Endothelial cell of umbilical vein (primary cell): Measurements from ENCODE around the gene PLD1. TPM values are rescaled to one million over a fixed set of nuclear protein-coding genes. Genes with fewer than 3 reads are reported as not detected.

Experiments used
- BruUV-seq: library from RNA; stranded (reverse); fragments of 400-500 nt; replicated peaks from 2 replicates; lab custom pipeline; 2021; lab: Mats Ljungman, UMichigan
- CTCF ChIA-PET: fragments of 300-600, 350-600 bp; sonication (Branson Sonifier 250); formaldehyde crosslinking; loops from one replicate; lab custom pipeline; 2021; ENCODE audit warnings: antibody characterized with exemption, inconsistent platforms; lab: Charles Lee
- POLR2A ChIA-PET: fragments of 300-600, 350-600 bp; sonication (Branson Sonifier 250); formaldehyde crosslinking; loops from one replicate; lab custom pipeline; 2021; ENCODE audit warnings: antibody characterized with exemption, inconsistent platforms; lab: Charles Lee
- DNase-seq: peaks from one replicate; pipeline ENCODE4 v3.0.0-alpha.2; 2011; ENCODE audit warnings: low read depth, low spot score
- FAIRE-seq: peaks from 2 replicates; lab custom pipeline; 2011; peaks lifted over from hg19 to GRCh38; lab: Jason Lieb, UNC
- H2AFZ ChIP-seq: 2 replicates; pipeline ENCODE4 v1.6.0; 2012; ENCODE audit warnings: low read depth, low read length, control low read depth, inconsistent platforms
- H3K27ac ChIP-seq: 2 replicates; pipeline ENCODE4 v1.5.1; 2011; ENCODE audit warnings: low read depth, mild to moderate bottlenecking, control low read depth, low read length, moderate library complexity; ENCODE audit not compliant: insufficient read depth
- H3K27me3 ChIP-seq, 2 experiments: 2 replicates each; pipeline versions ENCODE4 v1.6.0 to v1.6.1; 2011; ENCODE audit warnings: low read length in 2 of 2, mixed read lengths in 1 of 2; ENCODE audit not compliant: control insufficient read depth in 2 of 2, insufficient read depth in 2 of 2
- H3K36me3 ChIP-seq, 2 experiments: 2 replicates in 1 of 2; 3 replicates in 1 of 2; pipeline ENCODE4 v1.5.1; 2011; ENCODE audit warnings: low read length in 2 of 2, mild to moderate bottlenecking in 1 of 2, moderate library complexity in 1 of 2; ENCODE audit not compliant: control insufficient read depth in 2 of 2, insufficient read depth in 2 of 2; ENCODE audit errors: extremely low read depth in 1 of 2
- H3K4me1 ChIP-seq: 3 replicates; pipeline ENCODE4 v1.5.1; 2011; ENCODE audit warnings: mild to moderate bottlenecking, low read length; ENCODE audit not compliant: control insufficient read depth, insufficient read depth; ENCODE audit errors: extremely low read depth
- H3K4me2 ChIP-seq: 2 replicates; pipeline ENCODE4 v1.6.1; 2011; ENCODE audit warnings: low read length, control low read depth, mixed read lengths; ENCODE audit not compliant: insufficient read depth
- H3K4me3 ChIP-seq, 3 experiments: fragments of 200-600 bp in 1 of 3; sonication (generic), shearing (Covaris generic) in 1 of 3; replicated peaks in 1 of 3; 2 replicates each; pipeline ENCODE4 v1.5.1; 2011 to 2016; ENCODE audit warnings: control low read depth in 3 of 3, low read length in 3 of 3, mild to moderate bottlenecking in 2 of 3, inconsistent platforms in 1 of 3, low read depth in 1 of 3, moderate library complexity in 1 of 3; ENCODE audit not compliant: insufficient read depth in 1 of 3
- H3K79me2 ChIP-seq: 2 replicates; pipeline ENCODE4 v1.6.0; 2012; ENCODE audit warnings: low read length, inconsistent platforms; ENCODE audit not compliant: control insufficient read depth, insufficient read depth
- H3K9ac ChIP-seq: replicated peaks from 2 replicates; pipeline ENCODE3; 2011; ENCODE audit warnings: low read length, control low read depth; ENCODE audit not compliant: insufficient read depth; ENCODE audit errors: extremely low read depth
- H3K9me1 ChIP-seq: replicated peaks from 3 replicates; pipeline ENCODE4 v1.6.0; 2011; ENCODE audit warnings: mild to moderate bottlenecking, low read length; ENCODE audit not compliant: control insufficient read depth, insufficient read depth; ENCODE audit errors: extremely low read depth
- H3K9me3 ChIP-seq: replicated peaks from 2 replicates; pipeline ENCODE4 v1.5.1; 2012; ENCODE audit warnings: low read length, inconsistent platforms; ENCODE audit not compliant: control insufficient read depth, insufficient read depth
- H4K20me1 ChIP-seq: replicated peaks from 2 replicates; pipeline ENCODE3; 2011; ENCODE audit warnings: mild to moderate bottlenecking, low read length; ENCODE audit not compliant: control insufficient read depth, insufficient read depth; ENCODE audit errors: extremely low read depth
- CTCF ChIP-seq, 2 donors: IDR thresholded peaks; 1 replicate in 1 of 2; 2 replicates in 1 of 2; pipeline ENCODE4 v1.5.1; 2011; ENCODE audit warnings: low read length in 2 of 2, mild to moderate bottlenecking in 2 of 2, moderate library complexity in 2 of 2, control low read depth in 1 of 2, inconsistent platforms in 1 of 2, low read depth in 1 of 2; ENCODE audit not compliant: insufficient read depth in 1 of 2; ENCODE audit errors: extremely low read depth in 1 of 2
- EZH2 ChIP-seq: IDR thresholded peaks from 2 replicates; pipeline ENCODE4 v1.6.1; 2012; ENCODE audit warnings: borderline replicate concordance, low read depth, mild to moderate bottlenecking, moderate library complexity, low read length, inconsistent platforms; ENCODE audit not compliant: severe bottlenecking
- FOS ChIP-seq: IDR thresholded peaks from 2 replicates; pipeline ENCODE4 v1.6.1; 2011; ENCODE audit warnings: mild to moderate bottlenecking, low read length, moderate library complexity, borderline replicate concordance; ENCODE audit not compliant: insufficient read depth
- GATA2 ChIP-seq: IDR thresholded peaks from 2 replicates; pipeline ENCODE4 v1.7.0; 2011; ENCODE audit warnings: low read depth, mild to moderate bottlenecking, moderate library complexity, mixed read lengths, low read length; ENCODE audit not compliant: insufficient read length, insufficient read depth
- JUN ChIP-seq: IDR thresholded peaks from 2 replicates; pipeline ENCODE4 v1.6.1; 2011; ENCODE audit warnings: borderline replicate concordance, low read depth; ENCODE audit not compliant: insufficient read length, insufficient read depth
- MAX ChIP-seq: IDR thresholded peaks from 2 replicates; pipeline ENCODE4 v1.6.1; 2011; ENCODE audit not compliant: insufficient read depth, insufficient read length
- MYC ChIP-seq: IDR thresholded peaks from one replicate; pipeline ENCODE4 v1.6.1; 2011; ENCODE audit warnings: mild to moderate bottlenecking, low read depth, low read length
- POLR2A ChIP-seq: IDR thresholded peaks from 2 replicates; pipeline ENCODE4 v1.6.1; 2012; ENCODE audit warnings: low read depth, mild to moderate bottlenecking, control low read depth, low read length
- POLR2AphosphoS5 ChIP-seq: IDR thresholded peaks from 2 replicates; pipeline ENCODE4 v1.6.1; 2012; ENCODE audit warnings: low read depth, mild to moderate bottlenecking, control low read depth, low read length, moderate library complexity; ENCODE audit not compliant: insufficient read depth
- dilution Hi-C: fragments of 300-500 bp; cut with MboI; formaldehyde crosslinking; loops from one replicate; pipeline ENCODE4 v1.15.0; 2019; ENCODE audit warnings: low sequenced_read_pairs; ENCODE audit not compliant: extremely low pct_ligation_motif_present
- intact Hi-C: fragments of 100-400 bp; cut with micrococcal nuclease; formaldehyde crosslinking; loops from one replicate; pipeline ENCODE4 v1.10.0; 2022
- polyA plus RNA-seq, 4 experiments: library from polyadenylated mRNA; depleted of rRNA in 3 of 4; stranded (reverse) in 3 of 4; unstranded in 1 of 4; fragments of >200 nt; gene quantifications; 2 replicates each; pipeline versions ENCODE4 v1.2.1 to v1.2.3, GENCODE V29; 2011 to 2012; ENCODE audit warnings: missing spikeins in 1 of 4
- total RNA-seq: library from RNA; stranded (reverse); gene quantifications from 2 replicates; pipeline ENCODE4 v1.2.3, GENCODE V29; 2021

PLD1 gene
- total and polyA plus RNA-seq, 2 donors (not counting 3 experiments of a cell fraction or from before 2014, with no cell fraction given), result 42.0 to 108 TPM

- H3K4me2 ChIP-seq, result no peak overlapping the region
- POLR2A ChIA-PET, result no interaction called here
- no TSS peak for BruUV-seq
- no peak overlapping the region for H3K27ac ChIP-seq
- TF ChIP-seq POLR2A (no peak), MAX (no peak), EZH2 (no peak), CTCF (IDR thresholded peaks at IDR 0.05; ENCODE audit: extremely low read depth in 1 of 2, insufficient read depth in 1 of 2, low read depth in 1 of 2, low read length in 2 of 2) (no peak), JUN (no peak)
- dilution Hi-C loops, result no loop called here
- H3K79me2 ChIP-seq, result no peaks in the 10 kb centered on the region
- no peaks in the 10 kb centered on the region for H3K9me3 ChIP-seq
- peaks cover 2 to 35% of the 10 kb centered on the region in 2 experiments for H3K36me3 ChIP-seq
- intact Hi-C loops, result no loop called here
- H2AFZ ChIP-seq, result no peak overlapping the region
- no peak for FAIRE-seq
- no peaks in the 10 kb centered on the region for H3K9me1 ChIP-seq
- H4K20me1 ChIP-seq, result no peaks in the 10 kb centered on the region
- CTCF ChIA-PET, result interaction anchor here (1.0 kb wide), 1 partner anchor 157 kb away, joined by 3 read pairs; no protein-coding TSS in a partner anchor
- DNase-seq, result no peak
- no peak overlapping the region for H3K4me3 ChIP-seq
- no peaks in the 10 kb centered on the region for H3K4me1 ChIP-seq
- H3K9ac ChIP-seq, result no peak overlapping the region
- H3K27me3 ChIP-seq, result no peaks in the 10 kb centered on the region
These were observed 194.6 kb downstream of the PLD1 start for GRCh38 chr3:171615686-171616085.

- H2AFZ ChIP-seq, result no peak overlapping the region
- TF ChIP-seq EZH2, result no peak
- no peak for TF ChIP-seq MYC
- TF ChIP-seq FOS, result no peak
- TF ChIP-seq POLR2A, result no peak
- TF ChIP-seq POLR2AphosphoS5, result no peak
- TF ChIP-seq JUN, result no peak
- TF ChIP-seq CTCF (IDR thresholded peaks at IDR 0.05; ENCODE audit: extremely low read depth in 1 of 2, insufficient read depth in 1 of 2, low read depth in 1 of 2, low read length in 2 of 2), result no peak
- TF ChIP-seq MAX, result no peak
- TF ChIP-seq GATA2, result no peak
- no peaks in the 10 kb centered on the region for H3K27me3 ChIP-seq
- ChIA-PET CTCF (interaction anchor here (1.1 to 1.9 kb wide), 7 partner anchors 10 to 219 kb away, joined by 3 to 29 read pairs (median 5); no protein-coding TSS in a partner anchor), POLR2A (no interaction called here)
- no peaks in the 10 kb centered on the region for H3K9me3 ChIP-seq
- no peak overlapping the region for H3K4me2 ChIP-seq
- H4K20me1 ChIP-seq, result no peaks in the 10 kb centered on the region
- DNase-seq (no peak), FAIRE-seq (no peak)
- no TSS peak for BruUV-seq
- H3K4me3 ChIP-seq, result no peak overlapping the region
- H3K36me3 ChIP-seq, result peaks cover 2 to 35% of the 10 kb centered on the region in 2 experiments
- dilution Hi-C loops (no loop called here), intact Hi-C loops (no loop called here)
- no peaks in the 10 kb centered on the region for H3K4me1 ChIP-seq
- H3K79me2 ChIP-seq, result no peaks in the 10 kb centered on the region
- no peak overlapping the region for H3K9ac ChIP-seq
- no peak overlapping the region for H3K27ac ChIP-seq
- no peaks in the 10 kb centered on the region for H3K9me1 ChIP-seq
These were observed 195.0 kb downstream of the PLD1 start for GRCh38 chr3:171615281-171615680.
